ENCODE measurements around the gene SPNS2.

The SPNS2 gene

GRCh38 chr17:4520894-4521600, 22.4 kb downstream of the SPNS2 start:
- DNase-seq, result no peak

GRCh38 chr17:4522661-4523060, 24.0 kb downstream of the SPNS2 start:
- no peak for DNase-seq

- DNase-seq, result no peak
Observed at GRCh38 chr17:4523946-4524345, 25.3 kb downstream of the SPNS2 start.

- no peak for DNase-seq
Observed at GRCh38 chr17:4525691-4526397, 27.2 kb downstream of the SPNS2 start.

DNA sequence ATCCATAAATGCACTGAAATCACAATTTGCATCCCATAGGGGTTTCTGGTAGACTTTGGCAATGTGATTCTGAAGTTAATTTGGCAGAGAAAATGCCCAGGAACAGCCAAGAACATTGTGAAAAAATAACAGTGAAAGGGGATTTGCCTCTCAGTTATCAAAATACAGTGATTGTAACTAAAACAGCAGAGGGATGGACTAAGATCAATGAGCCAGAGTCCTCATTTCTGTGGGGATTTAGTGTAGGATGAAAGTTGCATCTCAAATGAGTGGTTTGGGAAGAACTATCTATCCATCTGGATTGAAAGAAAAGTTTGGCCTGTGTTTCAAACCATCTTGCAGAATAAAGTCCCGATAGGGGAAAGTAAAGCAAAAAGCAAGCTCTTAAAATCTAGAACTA, 28.5 kb downstream of the SPNS2 start:
- no peak for DNase-seq

DNA sequence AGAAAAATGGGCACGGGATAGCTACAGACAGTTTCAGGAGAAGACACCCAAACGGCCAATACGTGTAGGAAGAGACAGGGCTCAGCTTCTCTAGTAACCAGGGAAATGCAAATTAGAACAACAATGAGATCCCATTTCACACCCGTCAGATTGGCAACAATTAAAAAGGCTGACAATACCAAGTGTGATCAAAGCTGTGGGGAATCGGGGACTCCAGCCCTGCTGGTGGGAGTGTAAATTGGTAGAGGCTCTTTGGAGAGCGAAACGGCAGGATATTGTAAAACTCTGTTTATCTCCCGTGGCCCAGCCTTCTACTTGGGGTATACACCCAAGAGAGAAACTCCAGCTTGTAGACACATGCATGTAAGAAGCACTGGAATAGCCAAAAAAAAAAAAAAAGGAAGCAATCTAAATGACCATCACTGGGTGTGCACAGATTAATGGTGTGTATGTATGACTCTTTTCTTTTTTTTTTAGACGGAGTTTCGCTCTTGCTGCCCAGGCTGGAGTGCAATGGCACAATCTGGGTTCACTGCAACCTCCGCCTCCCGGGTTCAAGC, 29.0 kb downstream of the SPNS2 start:
- no peak for DNase-seq

- no peak for DNase-seq
Observed at GRCh38 chr17:4529533-4530152, 31.0 kb downstream of the SPNS2 start.

GRCh38 chr17:4530799-4531730, 32.4 kb downstream of the SPNS2 start:
- no peak for DNase-seq

DNA sequence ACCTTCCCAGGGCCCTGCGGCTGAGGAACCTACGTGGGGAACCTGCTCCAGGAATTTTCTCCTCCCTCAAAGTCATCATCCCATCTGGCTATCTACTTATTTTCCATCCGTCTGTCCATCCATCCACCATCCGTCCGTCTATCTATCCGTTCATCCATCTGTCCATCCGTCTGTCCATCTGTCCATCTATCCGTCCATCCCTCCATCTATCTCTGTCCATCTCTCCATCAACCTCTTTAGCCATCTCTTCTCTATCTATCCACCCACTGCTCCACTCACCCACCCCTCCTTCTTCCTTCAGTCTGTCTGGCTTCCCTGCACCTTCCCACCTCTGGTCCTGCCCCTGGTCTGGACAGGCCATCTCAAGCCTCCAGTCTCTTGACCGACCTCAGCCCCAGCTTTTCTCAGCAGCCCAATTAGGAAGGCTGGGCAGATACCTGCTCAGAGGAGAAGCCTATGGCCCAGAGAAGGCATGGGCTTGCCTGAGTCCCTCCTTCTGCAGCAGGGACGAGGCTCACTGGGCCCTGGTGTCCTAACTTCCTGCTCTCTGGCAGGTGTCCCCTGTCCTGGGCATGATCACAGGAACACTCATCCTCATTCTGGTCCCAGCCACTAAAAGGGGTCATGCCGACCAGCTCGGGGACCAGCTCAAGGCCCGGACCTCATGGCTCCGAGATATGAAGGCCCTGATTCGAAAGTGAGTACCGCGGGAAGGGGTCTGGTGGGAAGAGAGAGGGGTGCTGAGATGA, 33.5 kb downstream of the SPNS2 start:
- DNase-seq, result no peak

DNA sequence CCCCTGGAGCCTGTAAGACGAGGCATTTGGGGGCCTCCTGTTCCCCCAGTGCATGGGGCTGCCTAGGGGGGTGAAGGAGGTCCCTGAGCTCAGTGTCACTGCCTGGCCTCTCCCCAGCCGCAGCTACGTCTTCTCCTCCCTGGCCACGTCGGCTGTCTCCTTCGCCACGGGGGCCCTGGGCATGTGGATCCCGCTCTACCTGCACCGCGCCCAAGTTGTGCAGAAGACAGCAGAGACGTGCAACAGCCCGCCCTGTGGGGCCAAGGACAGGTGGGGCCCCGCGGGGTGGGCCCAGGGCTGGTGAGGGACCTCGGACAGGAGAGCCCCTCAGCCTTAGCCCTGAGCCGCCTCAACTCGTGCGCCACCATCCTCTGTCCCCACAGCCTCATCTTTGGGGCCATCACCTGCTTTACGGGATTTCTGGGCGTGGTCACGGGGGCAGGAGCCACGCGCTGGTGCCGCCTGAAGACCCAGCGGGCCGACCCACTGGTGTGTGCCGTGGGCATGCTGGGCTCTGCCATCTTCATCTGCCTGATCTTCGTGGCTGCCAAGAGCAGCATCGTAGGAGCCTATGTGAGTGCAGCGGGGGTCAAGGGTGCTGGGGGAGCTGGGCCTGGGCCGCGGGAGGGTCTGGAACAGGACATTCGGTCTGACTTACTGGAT, 34.3 kb downstream of the SPNS2 start:
- DNase-seq, result no peak

DNA sequence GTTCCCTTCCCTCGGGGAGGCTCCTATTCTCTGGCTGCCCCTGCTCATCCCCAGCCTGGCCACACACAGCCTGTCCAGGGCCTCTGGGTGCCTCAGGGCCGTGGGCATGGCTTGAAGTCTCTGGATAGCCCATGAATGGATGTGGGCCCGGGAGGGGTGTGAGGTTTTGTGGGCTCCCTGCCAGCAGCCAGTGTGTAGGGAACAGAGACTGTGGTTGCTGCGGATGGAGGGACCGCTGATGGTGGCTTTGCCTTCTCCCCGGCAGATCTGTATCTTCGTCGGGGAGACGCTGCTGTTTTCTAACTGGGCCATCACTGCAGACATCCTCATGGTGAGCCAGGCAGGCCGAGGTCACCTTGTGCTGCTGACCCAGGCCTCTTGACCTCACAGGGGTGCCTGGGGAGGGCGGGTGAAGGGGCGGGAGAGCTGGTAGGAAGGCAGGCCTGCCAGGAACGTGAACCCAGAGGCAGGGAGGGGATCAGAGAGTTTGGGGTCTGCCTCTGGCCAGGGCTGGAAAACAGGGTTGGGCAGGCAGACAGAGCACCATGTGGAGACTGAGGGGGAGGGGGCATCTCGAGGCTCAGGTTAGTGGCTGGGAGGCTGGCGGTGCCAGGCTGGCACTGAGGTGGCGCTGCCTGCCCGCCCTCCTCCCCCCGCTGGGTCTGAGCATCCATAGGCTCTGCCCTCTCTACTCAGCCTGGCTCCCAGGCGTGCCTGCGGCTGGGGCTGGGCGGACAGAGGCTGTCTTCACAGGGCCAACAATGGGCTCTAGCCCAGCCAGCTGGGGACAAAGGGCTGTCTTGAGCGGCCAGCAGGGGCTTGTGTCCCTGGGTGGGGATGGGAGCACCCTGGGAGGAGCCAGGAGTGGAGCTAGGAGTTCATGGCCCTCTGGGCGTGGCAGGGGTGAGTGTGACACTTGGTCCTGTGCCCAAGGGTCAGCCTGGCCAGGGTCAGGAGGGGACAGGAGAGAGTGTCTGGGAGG, 35.1 kb downstream of the SPNS2 start:
- DNase-seq, result peak; percentile 41 to 46

DNA sequence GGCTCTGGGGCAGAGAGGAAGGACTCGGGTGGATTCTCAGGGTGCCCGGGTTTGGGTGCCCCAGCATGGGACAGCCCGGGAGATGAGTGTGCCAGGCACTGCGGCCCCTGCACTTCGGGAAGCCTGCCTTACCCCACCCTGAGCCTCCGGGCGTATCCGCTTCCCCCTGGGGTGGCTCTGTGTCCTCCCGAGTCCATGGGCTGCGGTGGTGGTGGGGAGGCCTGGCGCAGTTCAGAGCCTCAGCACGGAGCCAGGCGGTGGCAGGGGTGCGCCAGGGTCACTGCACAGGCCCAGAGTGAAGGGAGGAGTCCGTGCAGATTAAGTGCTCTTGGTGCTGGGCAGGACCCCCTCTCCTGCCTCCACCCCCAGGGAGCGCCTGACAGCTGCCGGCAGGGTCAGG, 35.8 kb downstream of the SPNS2 start:
- no peak for DNase-seq

- peak; percentile 35 to 40 for DNase-seq
Observed at GRCh38 chr17:4534928-4535666, 36.4 kb downstream of the SPNS2 start.

DNA sequence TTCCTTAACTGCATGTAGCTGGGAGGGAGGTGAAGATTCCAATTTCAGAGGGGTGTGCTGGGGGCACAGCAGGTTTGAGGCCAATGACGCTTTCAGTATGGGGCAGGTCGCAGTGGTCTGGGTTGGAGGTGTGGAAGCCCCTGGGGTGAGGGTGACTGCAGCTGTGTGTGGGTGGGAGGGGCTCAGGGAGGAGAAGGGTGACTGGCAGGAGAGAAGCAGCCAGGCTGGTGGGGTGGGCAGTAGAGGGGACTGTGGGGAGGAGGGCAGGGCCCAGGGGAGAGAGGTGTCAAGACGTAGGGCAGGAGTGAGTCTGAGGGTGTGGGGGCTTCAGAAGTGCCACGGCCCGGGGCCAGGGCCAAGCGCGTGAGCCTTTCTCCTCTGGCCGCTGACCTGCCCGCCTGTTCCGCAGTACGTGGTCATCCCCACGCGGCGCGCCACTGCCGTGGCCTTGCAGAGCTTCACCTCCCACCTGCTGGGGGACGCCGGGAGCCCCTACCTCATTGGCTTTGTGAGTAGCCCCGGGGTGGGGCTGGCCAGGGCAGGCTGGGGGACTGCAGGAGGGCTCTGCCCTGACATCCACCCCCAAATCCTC, 37.1 kb downstream of the SPNS2 start:
- DNase-seq, result no peak

DNA sequence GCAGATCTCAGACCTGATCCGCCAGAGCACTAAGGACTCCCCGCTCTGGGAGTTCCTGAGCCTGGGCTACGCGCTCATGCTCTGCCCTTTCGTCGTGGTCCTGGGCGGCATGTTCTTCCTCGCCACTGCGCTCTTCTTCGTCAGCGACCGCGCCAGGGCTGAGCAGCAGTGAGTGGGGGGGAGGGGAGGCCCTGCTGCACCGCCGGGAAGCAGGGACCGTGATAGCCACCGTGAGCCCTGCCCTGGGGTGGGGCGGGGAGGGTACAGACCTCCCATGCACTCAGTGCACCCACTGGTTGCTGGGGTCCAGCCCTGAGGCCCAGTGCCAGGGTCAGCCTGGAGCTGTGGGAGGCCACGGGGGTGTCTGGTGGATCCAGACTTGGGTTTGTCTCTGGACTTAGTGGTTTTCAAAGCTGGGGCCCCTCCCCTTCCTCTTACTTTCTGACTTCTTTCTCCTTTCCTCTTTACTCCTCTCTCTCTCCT, 37.6 kb downstream of the SPNS2 start:
- no peak for DNase-seq

GRCh38 chr17:4536742-4537411, 38.2 kb downstream of the SPNS2 start:
- DNase-seq, result no peak

- no peak for DNase-seq
Observed at GRCh38 chr17:4537451-4538235, 39.0 kb downstream of the SPNS2 start.

All from activated T-cell treated with anti-CD3 and anti-CD28 coated beads, Interleukin-2, amount 50 U/mL, for 48 hours (primary cell).